Measurements from ENCODE around the gene EIF3I. TPM values are rescaled to one million over a fixed set of nuclear protein-coding genes. Genes with fewer than 3 reads are reported as not detected.

EIF3I gene
- total RNA-seq, 4 donors from 2014 or later: 128 to 189 (median 169) TPM

DNA sequence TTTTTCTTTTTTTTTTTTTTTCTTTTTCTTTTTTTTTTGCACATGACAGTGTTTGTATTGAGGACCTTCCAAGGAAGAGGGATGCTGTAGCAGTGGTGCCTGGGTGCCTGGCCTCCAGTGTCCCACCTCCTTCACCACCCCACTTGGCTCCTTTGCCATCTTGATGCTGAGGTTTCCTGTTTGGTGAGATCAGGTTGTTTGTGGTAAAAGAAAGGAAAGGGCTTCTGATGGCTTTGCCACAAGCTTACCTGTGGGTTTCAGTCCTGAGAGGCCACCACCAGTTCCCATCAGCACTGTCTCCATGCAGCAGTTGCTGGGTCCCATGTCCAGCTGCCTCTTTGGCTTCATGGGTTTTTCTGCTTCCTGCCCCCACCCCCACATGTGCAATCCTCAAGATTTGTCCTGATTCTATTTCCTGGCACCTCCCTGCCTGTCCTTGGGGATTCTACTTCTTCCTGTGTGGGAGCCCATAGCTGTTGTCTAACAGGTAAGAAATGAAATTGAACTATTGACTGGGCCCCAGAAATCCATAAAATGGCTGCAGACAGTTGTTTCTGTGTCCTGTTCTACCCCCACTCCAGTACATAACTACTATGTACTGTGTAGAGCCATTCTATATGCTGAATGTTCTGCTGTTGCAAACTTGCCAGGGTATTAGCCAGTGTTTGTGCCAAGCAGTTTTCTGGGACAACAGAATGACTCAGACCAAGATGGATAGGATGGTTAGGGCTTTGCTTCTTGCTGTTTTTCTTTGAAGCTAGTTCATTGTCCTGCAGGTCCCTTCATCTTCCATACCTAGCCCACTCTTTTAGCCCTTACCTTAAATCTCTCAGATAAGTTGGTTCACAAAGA lies 26.0 kb upstream of the EIF3I start:
- intact Hi-C loops (cut with DNase I; ENCODE audit: low total_unique reads): no loop called here
- H3K4me3 ChIP-seq (ENCODE audit: low read depth, poor library complexity, severe bottlenecking): no peak overlapping the region
- TF ChIP-seq, protein P1, sequence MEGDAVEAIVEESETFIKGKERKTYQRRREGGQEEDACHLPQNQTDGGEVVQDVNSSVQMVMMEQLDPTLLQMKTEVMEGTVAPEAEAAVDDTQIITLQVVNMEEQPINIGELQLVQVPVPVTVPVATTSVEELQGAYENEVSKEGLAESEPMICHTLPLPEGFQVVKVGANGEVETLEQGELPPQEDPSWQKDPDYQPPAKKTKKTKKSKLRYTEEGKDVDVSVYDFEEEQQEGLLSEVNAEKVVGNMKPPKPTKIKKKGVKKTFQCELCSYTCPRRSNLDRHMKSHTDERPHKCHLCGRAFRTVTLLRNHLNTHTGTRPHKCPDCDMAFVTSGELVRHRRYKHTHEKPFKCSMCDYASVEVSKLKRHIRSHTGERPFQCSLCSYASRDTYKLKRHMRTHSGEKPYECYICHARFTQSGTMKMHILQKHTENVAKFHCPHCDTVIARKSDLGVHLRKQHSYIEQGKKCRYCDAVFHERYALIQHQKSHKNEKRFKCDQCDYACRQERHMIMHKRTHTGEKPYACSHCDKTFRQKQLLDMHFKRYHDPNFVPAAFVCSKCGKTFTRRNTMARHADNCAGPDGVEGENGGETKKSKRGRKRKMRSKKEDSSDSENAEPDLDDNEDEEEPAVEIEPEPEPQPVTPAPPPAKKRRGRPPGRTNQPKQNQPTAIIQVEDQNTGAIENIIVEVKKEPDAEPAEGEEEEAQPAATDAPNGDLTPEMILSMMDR (IDR thresholded peaks at IDR 0.05): no peak
- TF ChIP-seq POLR2A (IDR thresholded peaks at IDR 0.05): no peak
- no peak for DNase-seq (ENCODE audit: low spot score in 2 of 2)

DNA sequence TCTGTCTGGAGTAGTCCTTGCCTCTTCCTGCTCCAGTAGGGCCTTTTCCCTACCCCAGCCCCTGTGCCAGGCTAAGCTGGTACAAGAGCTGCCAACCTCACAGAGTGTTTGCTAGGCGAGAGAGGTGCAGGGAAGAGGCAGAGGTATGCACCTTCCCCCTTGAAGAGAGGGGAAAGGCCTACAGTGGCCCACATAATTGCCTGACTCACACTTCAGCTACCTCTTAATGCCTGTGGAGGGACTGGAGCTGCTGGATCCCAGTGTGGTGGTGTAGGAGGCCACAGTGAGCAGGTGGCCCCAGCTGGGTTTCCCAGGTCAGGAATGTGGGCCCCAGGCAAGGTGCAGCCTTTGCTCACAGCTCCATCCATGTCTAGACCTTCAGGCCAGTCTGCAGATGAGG lies 25.1 kb upstream of the EIF3I start:
- intact Hi-C loops (cut with DNase I; ENCODE audit: low total_unique reads): no loop called here
- TF ChIP-seq POLR2A (IDR thresholded peaks at IDR 0.05): no peak
- TF ChIP-seq, protein P1 (IDR thresholded peaks at IDR 0.05): no peak
- WGBS, 2 donors: 84 to 92% methylated on average over 1 of the region's 1 CpG
- no peak for DNase-seq (ENCODE audit: low spot score in 2 of 2)
- no peak overlapping the region for H3K4me3 ChIP-seq (ENCODE audit: low read depth, poor library complexity, severe bottlenecking)

DNA sequence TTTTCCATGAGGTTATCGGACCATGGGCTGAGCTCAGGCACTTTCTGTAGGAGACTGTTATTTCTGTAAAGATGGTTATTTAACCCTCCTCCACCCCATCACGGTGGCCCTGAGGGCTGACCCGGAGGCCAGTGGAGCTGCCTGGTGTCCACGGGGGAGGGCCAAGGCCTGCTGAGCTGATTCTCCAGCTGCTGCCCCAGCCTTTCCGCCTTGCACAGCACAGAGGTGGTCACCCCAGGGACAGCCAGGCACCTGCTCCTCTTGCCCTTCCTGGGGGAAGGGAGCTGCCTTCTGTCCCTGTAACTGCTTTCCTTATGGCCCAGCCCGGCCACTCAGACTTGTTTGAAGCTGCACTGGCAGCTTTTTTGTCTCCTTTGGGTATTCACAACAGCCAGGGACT lies 24.4 kb upstream of the EIF3I start:
- intact Hi-C loops (cut with DNase I; ENCODE audit: low total_unique reads): no loop called here
- no peak overlapping the region for H3K4me3 ChIP-seq (ENCODE audit: low read depth, poor library complexity, severe bottlenecking)
- no peak for DNase-seq (ENCODE audit: low spot score in 2 of 2)
- TF ChIP-seq, protein P1 (IDR thresholded peaks at IDR 0.05): no peak
- TF ChIP-seq POLR2A (IDR thresholded peaks at IDR 0.05): no peak
- WGBS, 2 donors: 76 to 81% methylated on average over 6 of the region's 6 CpGs

DNA sequence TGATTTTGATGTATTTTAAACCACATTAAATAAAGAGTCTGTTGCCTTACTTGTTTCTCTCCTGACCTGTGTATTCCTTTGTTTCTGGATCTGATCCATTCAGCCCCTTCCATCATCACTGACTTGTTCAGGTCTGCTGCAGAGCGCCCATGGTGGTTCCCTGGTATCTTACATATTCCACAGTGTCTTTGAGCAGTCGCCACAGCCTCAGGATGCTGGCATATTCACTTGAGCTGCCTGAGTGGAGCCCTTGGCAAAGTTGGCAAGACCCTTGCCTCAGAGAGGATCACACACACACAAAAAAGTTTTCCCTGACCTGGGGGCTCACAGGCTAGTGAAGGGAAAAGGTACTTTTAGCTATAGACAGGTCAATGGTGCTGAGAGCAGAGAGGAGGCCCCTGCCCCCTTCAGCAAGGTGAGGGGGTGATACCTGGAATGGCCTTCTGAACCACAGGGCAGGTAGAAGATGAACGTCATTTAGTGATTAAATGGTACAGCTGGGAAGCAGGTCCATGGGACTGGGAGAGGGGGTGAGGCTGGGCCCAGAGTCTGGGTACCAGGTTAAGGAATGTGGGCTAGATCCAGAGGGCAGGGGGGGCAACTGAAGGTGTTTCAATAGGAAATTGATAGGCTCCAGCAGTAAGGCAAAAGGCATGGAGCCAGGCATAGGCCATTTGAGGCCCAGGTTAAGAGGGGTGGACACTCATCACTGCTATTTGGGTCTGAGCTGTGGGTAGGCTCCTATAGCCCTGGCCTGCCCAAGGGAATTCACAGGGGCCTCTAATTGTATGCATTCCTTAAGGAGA lies 23.8 kb upstream of the EIF3I start:
- TF ChIP-seq, protein P1 (IDR thresholded peaks at IDR 0.05): no peak
- TF ChIP-seq POLR2A (IDR thresholded peaks at IDR 0.05): no peak

DNA sequence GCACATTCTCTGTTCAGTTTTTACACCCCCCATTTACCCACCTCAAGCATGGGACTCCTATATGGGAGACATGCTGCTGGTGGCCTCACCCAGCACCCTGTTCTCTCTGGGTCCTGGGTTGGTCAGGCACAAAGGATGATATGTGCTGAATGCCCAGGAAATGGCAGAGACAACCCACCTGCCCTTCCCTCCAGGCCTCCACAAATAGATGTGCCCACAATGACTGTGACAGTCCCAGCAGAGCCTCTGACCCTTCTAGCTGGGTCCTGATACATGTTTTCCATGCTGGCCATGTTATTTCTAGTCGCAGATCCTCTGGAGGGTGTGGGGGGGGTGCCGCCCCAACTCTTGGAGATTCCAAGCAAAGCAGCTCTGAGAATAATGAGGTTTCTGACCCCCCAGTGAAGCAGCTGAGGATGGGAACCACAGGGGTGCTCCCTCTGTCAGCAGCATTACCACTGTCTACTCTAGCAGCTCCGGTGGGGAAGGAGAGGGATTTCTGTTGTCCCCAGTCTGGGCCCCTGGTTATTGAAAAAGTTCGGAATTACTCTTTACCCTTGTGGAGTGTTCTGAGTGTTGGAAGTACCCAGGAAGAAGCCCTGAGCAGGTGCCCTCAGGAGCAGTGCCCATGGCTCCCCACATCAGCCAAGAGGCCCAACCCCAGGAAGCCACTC lies 23.0 kb upstream of the EIF3I start:
- TF ChIP-seq POLR2A (IDR thresholded peaks at IDR 0.05): no peak
- TF ChIP-seq, protein P1 (IDR thresholded peaks at IDR 0.05): no peak
- DNase-seq (ENCODE audit: low spot score in 2 of 2): no peak
- intact Hi-C loops (cut with DNase I; ENCODE audit: low total_unique reads): no loop called here
- 57 to 70% methylated on average over 4 of the region's 4 CpGs for WGBS, 2 donors
- H3K4me3 ChIP-seq (ENCODE audit: low read depth, poor library complexity, severe bottlenecking): no peak overlapping the region

More for the DNA sequence above, 23.8 kb upstream of the EIF3I start:
- DNase-seq (ENCODE audit: low spot score in 2 of 2): no peak
- no peak overlapping the region for H3K4me3 ChIP-seq (ENCODE audit: low read depth, poor library complexity, severe bottlenecking)
- 82 to 85% methylated on average over 3 of the region's 3 CpGs for WGBS, 2 donors
- intact Hi-C loops (cut with DNase I; ENCODE audit: low total_unique reads): no loop called here

Measured in lower leg skin (tissue), 4 donors.